Lung (tissue), 16 donors: ENCODE results near the gene OTUD1. TPM values are rescaled to one million over a fixed set of nuclear protein-coding genes. Genes with fewer than 3 reads are reported as not detected.
"Not testable (repeated sequence)": the region's sequence is repeated elsewhere in the genome, so short reads cannot be mapped to it uniquely, and the experiment has no call there.

ENCODE experiments used
- ATAC-seq: fragments of 200-7000 bp; cut with Tn5 transposase; one replicate; pipeline ENCODE4 v1.9.1; 2020; ENCODE audit warnings: moderate number of reproducible peaks; ENCODE audit not compliant: insufficient read depth, low FRiP score
- DNase-seq, 3 donors: peaks; one replicate each; pipeline ENCODE4 v3.0.0-alpha.2; 2013 to 2017
- H3K27ac ChIP-seq, 2 donors: one replicate each; pipeline ENCODE4 v1.5.1; 2013; ENCODE audit warnings: mild to moderate bottlenecking in 2 of 2, moderate library complexity in 2 of 2, control low read depth in 1 of 2, inconsistent platforms in 1 of 2, low read depth in 1 of 2, low read length in 1 of 2
- H3K27me3 ChIP-seq, 3 donors: one replicate each; pipeline ENCODE4 v1.5.1; 2013; ENCODE audit warnings: low read length in 2 of 3; ENCODE audit not compliant: control insufficient read depth in 3 of 3, insufficient read depth in 3 of 3
- H3K36me3 ChIP-seq, 4 donors: one replicate each; pipeline ENCODE4 v1.5.1; 2013; ENCODE audit warnings: low read length in 4 of 4, mild to moderate bottlenecking in 1 of 4, moderate library complexity in 1 of 4; ENCODE audit not compliant: control insufficient read depth in 4 of 4, insufficient read depth in 4 of 4
- H3K4me1 ChIP-seq, 5 donors: one replicate each; pipeline ENCODE4 v1.5.1; 2013; ENCODE audit warnings: low read length in 5 of 5, mild to moderate bottlenecking in 2 of 5, moderate library complexity in 1 of 5; ENCODE audit not compliant: control insufficient read depth in 5 of 5, insufficient read depth in 5 of 5
- H3K4me3 ChIP-seq: one replicate; pipeline ENCODE4 v1.5.1; 2013; ENCODE audit warnings: mild to moderate bottlenecking, control low read depth, moderate library complexity
- H3K9ac ChIP-seq, 2 donors: one replicate each; pipeline ENCODE4 v1.5.1; 2013; ENCODE audit warnings: low read length in 2 of 2, control low read depth in 1 of 2; ENCODE audit not compliant: insufficient read depth in 1 of 2
- H3K9me3 ChIP-seq, 4 donors: one replicate each; pipeline ENCODE4 v1.5.1; 2013; ENCODE audit warnings: low read length in 3 of 4, mild to moderate bottlenecking in 1 of 4, moderate library complexity in 1 of 4; ENCODE audit not compliant: control insufficient read depth in 4 of 4, insufficient read depth in 3 of 4
- WGBS, 2 donors: extraction: QIAGEN DNeasy Blood & Tissue Kit; methylation state at CpG; one replicate each; pipeline ENCODE4 v1.1.7; 2013; 5-methylcytosine and 5-hydroxymethylcytosine counted together
- long read RNA-seq, 5 donors: transcript quantifications; one replicate each; lab custom pipeline, GENCODE V29; 2026
- polyA plus RNA-seq, 2 donors: library from polyadenylated mRNA; stranded (reverse); fragments of 200-250 nt; gene quantifications; one replicate each; pipeline ENCODE4 v1.2.1, GENCODE V29; 2013
- total RNA-seq, 2 donors: library from RNA; depleted of rRNA in 1 of 2; stranded (reverse); fragments of >200 nt in 1 of 2; gene quantifications; one replicate each; pipeline ENCODE4 v1.2.1, GENCODE V29; 2014 to 2021
- TF ChIP-seq, protein P1 (sequence below): IDR thresholded peaks from 2 replicates; pipeline ENCODE4 v1.5.1; 2012; ENCODE audit warnings: mild to moderate bottlenecking; ENCODE audit errors: control extremely low read depth, extremely low read depth
- donor health status: control.
- donor health status: control.
- donor health status: Bipolar disorder and iron deficiency.
- donor health status: healthy.
- donor health status: DM: yes; HTN: yes; CAD: no.

Gene OTUD1, protein sequence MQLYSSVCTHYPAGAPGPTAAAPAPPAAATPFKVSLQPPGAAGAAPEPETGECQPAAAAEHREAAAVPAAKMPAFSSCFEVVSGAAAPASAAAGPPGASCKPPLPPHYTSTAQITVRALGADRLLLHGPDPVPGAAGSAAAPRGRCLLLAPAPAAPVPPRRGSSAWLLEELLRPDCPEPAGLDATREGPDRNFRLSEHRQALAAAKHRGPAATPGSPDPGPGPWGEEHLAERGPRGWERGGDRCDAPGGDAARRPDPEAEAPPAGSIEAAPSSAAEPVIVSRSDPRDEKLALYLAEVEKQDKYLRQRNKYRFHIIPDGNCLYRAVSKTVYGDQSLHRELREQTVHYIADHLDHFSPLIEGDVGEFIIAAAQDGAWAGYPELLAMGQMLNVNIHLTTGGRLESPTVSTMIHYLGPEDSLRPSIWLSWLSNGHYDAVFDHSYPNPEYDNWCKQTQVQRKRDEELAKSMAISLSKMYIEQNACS
- total RNA-seq (10 to 100 TPM; 24.3 to 24.9 TPM), polyA plus RNA-seq (10 to 100 TPM; 10.3 to 12.0 TPM)
- long read RNA-seq, donor 1, transcript OTUD1-201 (1 exons, 2,933 nt) = major isoform, 46 of 46 reads
- long read RNA-seq, donor 1, partial matches to known transcripts = 0 of 46 reads
- long read RNA-seq, donor 1, other reads (novel, unspliced or antisense) = 0 of 46 reads
- long read RNA-seq, donor 2, transcript OTUD1-201 (1 exons, 2,933 nt) = major isoform, 14 of 14 reads
- long read RNA-seq, donor 2, partial matches to known transcripts = 0 of 14 reads
- long read RNA-seq, donor 2, other reads (novel, unspliced or antisense) = 0 of 14 reads
- long read RNA-seq, donor 3, transcript OTUD1-201 (1 exons, 2,933 nt) = major isoform, 33 of 33 reads
- long read RNA-seq, donor 3, partial matches to known transcripts = 0 of 33 reads
- long read RNA-seq, donor 3, other reads (novel, unspliced or antisense) = 0 of 33 reads
- long read RNA-seq, donor 4, transcript OTUD1-201 (1 exons, 2,933 nt) = major isoform, 12 of 12 reads
- long read RNA-seq, donor 4, partial matches to known transcripts = 0 of 12 reads
- long read RNA-seq, donor 4, other reads (novel, unspliced or antisense) = 0 of 12 reads
- long read RNA-seq, donor 5, transcript OTUD1-201 (1 exons, 2,933 nt) = major isoform, 42 of 42 reads
- long read RNA-seq, donor 5, partial matches to known transcripts = 0 of 42 reads
- long read RNA-seq, donor 5, other reads (novel, unspliced or antisense) = 0 of 42 reads

DNA sequence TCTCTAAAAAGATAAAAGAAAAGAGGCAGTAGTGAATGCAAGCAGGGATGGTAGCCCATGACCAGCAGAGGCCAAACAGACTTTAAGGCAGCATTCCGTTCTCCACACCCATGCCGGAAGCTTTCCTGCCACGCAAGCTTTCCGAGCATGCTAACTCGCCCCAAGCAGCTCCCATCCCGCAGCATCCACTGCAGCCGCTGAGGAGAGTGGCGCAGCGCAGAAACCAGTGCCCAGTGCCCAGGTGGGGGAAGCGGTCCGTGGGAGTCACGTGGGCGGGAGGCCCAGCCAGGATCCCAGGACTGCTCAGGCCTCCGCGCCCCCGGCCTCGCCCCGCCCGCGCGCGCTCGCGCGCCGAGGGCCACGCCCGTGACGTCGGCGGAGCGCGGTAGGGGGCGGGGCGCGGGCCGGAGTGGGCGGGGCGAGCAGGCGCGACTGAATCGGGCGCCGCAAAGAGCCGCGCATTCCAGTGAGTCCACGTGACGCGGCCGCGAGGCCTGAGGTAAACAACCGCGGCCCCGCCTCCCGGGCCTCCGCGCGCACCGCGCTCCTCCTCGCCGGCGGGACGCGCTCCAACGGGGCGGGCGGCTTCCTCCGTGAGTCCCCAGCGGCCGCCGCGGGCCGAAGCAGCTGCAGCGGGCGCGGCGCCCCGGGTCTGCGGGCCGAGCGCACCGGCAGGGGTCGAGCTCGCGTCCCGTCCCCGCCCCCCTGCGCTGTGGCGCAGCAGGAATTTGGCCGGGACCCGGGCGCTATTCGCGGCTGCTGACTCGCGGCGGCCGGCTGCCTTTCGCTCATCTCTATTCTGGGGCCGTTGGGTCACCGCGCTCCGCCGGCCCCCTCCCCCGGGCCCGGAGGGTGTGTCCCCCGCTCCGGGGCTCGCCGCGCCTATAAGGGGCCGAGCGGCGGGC, at the start of gene OTUD1:
Gene OTUD1 (plus strand): TSS at position 529 of the 905 bp plus-strand sequence. CDS start 383 bp downstream, outside the sequence.
- H3K4me1 ChIP-seq = peaks cover 3 to 28% (median 11%) of the 10 kb centered on the region in 5 donors
- H3K4me3 ChIP-seq = peak within 1 kb of the TSS; percentile 99
- TF ChIP-seq, protein P1, sequence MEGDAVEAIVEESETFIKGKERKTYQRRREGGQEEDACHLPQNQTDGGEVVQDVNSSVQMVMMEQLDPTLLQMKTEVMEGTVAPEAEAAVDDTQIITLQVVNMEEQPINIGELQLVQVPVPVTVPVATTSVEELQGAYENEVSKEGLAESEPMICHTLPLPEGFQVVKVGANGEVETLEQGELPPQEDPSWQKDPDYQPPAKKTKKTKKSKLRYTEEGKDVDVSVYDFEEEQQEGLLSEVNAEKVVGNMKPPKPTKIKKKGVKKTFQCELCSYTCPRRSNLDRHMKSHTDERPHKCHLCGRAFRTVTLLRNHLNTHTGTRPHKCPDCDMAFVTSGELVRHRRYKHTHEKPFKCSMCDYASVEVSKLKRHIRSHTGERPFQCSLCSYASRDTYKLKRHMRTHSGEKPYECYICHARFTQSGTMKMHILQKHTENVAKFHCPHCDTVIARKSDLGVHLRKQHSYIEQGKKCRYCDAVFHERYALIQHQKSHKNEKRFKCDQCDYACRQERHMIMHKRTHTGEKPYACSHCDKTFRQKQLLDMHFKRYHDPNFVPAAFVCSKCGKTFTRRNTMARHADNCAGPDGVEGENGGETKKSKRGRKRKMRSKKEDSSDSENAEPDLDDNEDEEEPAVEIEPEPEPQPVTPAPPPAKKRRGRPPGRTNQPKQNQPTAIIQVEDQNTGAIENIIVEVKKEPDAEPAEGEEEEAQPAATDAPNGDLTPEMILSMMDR = no peak
- H3K9me3 ChIP-seq = no peaks in the 10 kb centered on the region
- H3K27me3 ChIP-seq = no peaks in the 10 kb centered on the region
- peak within 1 kb of the TSS; percentile 95 to 100 for H3K27ac ChIP-seq
- WGBS, 2 donors = 0 to 1% methylated on average over 81 to 115 of the region's 115 CpGs
- peak within 1 kb of the TSS; percentile 58 to 88 for H3K9ac ChIP-seq
- ATAC-seq (peak; percentile 94), DNase-seq (peak; percentile 95 to 98 (median 95))
- peaks cover 0 to 5% (median 3%) of the 10 kb centered on the region in 4 donors for H3K36me3 ChIP-seq

DNA sequence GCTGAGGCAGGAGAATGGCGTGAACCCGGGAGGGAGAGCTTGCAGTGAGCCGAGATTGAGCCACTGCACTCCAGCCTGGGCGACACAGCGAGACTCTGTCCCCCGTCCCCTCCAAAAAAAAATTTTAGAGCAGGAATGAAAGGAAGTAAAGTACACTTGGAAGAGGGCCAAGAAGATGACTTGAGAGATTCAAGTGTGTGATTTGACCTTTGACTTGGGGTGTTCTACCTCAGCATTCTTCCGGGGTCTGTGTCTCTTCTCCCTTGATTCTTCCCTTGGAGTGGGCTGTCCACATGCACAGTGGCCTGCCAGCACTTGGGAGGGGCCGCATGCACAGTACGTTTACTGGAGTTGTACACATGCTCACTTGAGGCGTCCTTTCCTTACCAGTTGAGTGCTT, 48.5 kb upstream of the OTUD1 start:
- not testable (repeated sequence) for DNase-seq, H3K27me3 ChIP-seq, H3K4me3 ChIP-seq, H3K9me3 ChIP-seq, H3K27ac ChIP-seq, H3K9ac ChIP-seq, H3K36me3 ChIP-seq, H3K4me1 ChIP-seq, ATAC-seq
- WGBS, 2 donors = 85 to 86% methylated on average over 10 of the region's 10 CpGs

DNA sequence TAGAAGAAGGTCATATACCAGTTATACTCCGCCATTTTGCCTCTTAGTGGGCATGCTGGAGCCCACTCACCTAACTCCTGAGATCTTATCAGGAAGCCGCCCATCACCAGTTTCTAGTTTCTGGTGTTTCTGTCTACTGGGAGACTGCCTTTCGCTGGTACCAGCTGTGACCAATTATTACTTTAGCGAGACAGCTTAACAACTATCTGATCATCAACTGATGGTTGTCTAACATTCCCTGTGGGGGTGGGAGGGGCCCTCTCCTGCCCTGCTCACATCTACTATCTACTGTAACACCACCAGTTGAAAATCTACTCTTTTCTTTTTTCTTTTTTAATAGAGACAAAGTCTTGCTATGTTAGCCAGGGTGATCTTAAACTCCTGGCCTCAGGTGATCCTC, 48.1 kb upstream of the OTUD1 start:
- Histone ChIP-seq H3K36me3 (no peaks in the 10 kb centered on the region), H3K27me3 (no peaks in the 10 kb centered on the region), H3K4me1 (no peaks in the 10 kb centered on the region), H3K9me3 (peaks cover 0 to 2% (median 0%) of the 10 kb centered on the region in 4 donors), H3K4me3 (no peak overlapping the region), H3K9ac (no peak overlapping the region), H3K27ac (no peak overlapping the region)
- TF ChIP-seq, protein P1 = no peak
- WGBS, 2 donors = 93 to 96% methylated on average over 4 of the region's 4 CpGs
- DNase-seq = no peak
- no peak for ATAC-seq
